Measurements from ENCODE around the gene LRP1B.

The LRP1B gene

GRCh38 chr2:141582213-141582612, 548.6 kb downstream of the LRP1B start:
- no peak for DNase-seq (ENCODE audit: low read depth)

GRCh38 chr2:141579071-141579470, 551.7 kb downstream of the LRP1B start:
- no peak for DNase-seq (ENCODE audit: low read depth)

- DNase-seq (ENCODE audit: low read depth) = no peak
Observed at GRCh38 chr2:141570474-141571131, 560.2 kb downstream of the LRP1B start.

DNA sequence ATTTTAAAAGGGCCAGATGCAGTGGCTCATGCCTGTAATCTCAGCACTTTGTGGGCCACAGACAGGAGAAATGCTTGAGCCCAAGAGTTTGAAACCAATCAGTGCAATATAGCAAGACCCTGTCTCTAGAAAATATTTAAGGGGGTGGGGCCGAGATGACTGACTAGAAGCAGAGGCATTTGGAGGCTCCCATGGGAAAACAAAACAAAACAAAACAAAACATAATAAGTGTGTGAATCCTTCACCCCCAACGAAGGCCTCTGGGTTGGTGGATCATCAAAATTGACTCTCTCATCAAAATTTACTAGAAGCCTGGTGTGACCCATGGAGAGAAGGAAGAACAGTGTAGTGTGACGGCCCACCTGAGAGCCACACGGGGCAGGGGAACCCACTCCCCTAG, 560.9 kb downstream of the LRP1B start:
- DNase-seq (ENCODE audit: low read depth) = no peak

GRCh38 chr2:141565597-141565996, 565.2 kb downstream of the LRP1B start:
- no peak for DNase-seq (ENCODE audit: low read depth)

DNA sequence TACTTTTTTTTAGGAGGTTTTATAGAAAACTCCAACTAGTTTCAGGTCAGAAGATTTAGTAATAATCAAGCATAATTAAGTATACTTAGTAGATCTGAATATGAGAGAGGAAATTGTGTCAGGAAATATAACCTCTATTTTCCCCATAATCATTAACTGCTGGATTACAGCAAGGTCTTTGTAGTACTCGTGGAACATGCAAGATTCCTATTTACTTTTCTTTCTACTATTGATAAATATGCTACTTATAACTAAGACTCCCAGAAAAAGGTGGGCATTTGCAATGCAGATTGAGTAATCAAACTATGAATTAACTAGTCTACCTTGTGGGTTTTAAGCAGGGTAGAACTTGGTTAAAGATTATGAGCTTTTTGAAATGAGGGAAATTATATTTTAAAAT, 570.1 kb downstream of the LRP1B start:
- DNase-seq (ENCODE audit: low read depth) = no peak

GRCh38 chr2:141557329-141558095, 573.3 kb downstream of the LRP1B start:
- peak; percentile 97 for DNase-seq (ENCODE audit: low read depth)

DNA sequence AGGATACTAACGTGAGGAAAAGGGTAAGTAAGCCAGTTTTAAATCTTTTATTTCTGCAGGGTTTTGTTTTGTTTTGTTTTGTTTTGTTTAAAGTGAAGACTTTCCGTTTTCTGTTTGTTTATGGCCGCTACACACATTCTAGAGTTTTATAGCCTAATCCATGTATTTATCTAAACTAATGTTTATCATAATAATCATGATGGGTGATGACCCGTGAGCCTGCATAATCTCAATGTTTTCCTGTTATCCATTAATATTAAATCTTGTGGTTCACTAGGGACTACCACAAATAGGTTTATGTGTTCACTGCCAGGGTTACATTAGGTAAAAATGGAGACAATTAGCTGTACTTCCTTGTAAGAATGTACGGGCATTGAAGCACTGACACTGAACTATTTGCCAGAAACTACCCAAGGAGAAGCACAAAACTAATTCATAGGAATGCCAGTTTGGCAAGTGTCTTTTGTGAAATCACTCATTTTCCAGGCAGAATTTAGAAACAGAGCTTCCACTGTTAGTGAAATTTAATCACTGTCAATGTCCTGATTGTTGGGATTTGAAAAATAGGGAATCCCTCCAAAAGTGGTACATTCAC, 574.8 kb downstream of the LRP1B start:
- DNase-seq (ENCODE audit: low read depth) = no peak

DNA sequence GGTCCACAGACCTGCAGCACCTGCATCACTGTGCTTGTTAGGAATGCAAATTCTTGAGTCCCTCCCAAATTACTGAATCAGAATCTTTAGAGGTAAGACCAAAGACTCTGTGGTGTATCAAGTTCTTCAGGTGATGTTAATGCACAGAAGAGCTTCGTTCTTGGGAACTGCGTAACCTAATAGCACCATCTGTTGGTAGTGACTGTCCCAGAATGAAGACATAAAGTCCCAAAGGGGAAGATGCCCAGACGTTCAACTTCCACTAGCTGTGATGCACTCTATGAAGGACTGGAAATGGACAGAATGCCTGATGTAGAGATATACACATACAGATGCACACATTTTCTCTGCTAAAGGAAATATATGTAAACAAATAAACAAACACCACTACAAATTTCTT, 576.0 kb downstream of the LRP1B start:
- peak; percentile 64 for DNase-seq (ENCODE audit: low read depth)

- no peak for DNase-seq (ENCODE audit: low read depth)
Observed at GRCh38 chr2:141534666-141535362, 596.0 kb downstream of the LRP1B start.

- DNase-seq (ENCODE audit: low read depth) = no peak
Observed at GRCh38 chr2:141529659-141530058, 601.2 kb downstream of the LRP1B start.

DNA sequence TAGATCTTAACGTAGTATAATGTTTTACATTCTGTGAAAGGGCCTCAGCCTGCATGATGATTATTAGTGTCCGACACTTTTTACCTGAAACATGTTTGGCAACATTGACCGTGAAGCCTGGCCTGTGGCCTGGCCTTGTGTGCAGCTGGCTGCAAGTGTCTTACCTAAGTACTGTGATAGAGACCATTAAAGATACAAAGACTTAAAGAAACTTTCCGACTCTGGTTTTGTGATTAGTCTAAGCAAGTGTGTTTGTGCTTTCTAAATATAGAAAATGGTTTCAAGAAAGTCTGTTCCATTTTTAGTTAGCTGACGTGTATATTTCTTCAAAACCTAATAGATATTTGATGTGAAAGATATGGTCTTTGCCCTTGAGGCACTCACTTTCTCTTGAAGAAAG, 601.8 kb downstream of the LRP1B start:
- no peak for DNase-seq (ENCODE audit: low read depth)

GRCh38 chr2:141526760-141527159, 604.1 kb downstream of the LRP1B start:
- DNase-seq (ENCODE audit: low read depth) = no peak

DNA sequence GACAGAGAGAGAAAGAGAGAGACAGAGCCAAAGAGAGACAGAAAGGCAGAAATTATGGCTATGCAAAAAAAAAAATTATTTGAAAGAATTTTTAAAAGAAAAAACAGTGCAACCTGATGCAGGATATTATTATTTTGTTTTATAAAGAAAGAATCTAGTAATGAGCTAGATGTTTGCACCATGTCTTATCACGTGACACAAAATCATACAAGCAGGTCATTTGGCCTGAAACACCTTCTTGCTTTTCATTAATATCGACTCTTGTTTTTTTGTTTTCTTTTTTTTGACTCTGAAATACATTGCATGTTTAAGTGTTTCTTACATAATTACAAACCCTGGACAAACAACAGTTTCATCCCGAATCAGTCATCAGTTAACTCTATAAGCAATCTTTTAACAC, 606.0 kb downstream of the LRP1B start:
- DNase-seq (ENCODE audit: low read depth) = no peak

GRCh38 chr2:141523199-141523598, 607.6 kb downstream of the LRP1B start:
- DNase-seq (ENCODE audit: low read depth) = no peak

- DNase-seq (ENCODE audit: low read depth) = no peak
Observed at GRCh38 chr2:141522702-141523101, 608.1 kb downstream of the LRP1B start.

DNA sequence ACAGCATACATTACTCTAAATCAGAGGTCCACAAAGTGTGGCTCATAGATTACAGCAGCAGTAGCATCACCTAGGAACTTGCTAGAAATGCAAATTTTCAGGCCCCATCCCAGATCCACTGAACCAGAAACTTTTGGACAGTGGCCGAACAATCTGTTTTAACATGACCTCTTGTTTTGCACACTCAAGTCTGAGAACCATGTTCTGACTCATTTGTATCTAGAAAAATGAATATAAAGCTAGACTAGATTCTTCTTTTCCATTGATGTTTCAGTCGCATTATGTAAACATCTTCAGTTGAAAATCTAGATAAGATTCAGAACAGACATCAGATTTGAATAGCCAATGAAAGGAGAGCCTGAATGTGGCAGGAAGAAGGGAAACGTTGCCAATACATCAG, 608.8 kb downstream of the LRP1B start:
- no peak for DNase-seq (ENCODE audit: low read depth)

DNA sequence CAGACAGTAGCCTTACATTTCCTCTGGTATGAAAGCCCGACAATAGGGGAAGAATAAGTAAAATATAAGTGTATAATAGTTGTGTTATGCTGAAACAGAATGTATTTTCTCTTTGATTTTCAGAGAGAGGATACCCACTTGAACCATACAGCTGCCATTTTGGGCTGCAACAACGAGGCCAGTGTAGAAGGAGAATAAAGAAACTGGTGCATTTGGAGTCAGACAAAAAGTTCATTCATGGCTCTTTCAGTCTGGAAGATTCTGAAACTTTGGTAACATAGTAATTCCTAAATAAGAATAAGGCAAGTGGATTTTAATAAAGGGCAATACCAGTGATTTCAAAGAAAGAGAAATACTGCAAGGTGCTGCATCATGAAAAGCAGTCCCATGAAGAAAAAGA, 610.9 kb downstream of the LRP1B start:
- DNase-seq (ENCODE audit: low read depth) = no peak

GRCh38 chr2:141517852-141518421, 612.9 kb downstream of the LRP1B start:
- no peak for DNase-seq (ENCODE audit: low read depth)

DNA sequence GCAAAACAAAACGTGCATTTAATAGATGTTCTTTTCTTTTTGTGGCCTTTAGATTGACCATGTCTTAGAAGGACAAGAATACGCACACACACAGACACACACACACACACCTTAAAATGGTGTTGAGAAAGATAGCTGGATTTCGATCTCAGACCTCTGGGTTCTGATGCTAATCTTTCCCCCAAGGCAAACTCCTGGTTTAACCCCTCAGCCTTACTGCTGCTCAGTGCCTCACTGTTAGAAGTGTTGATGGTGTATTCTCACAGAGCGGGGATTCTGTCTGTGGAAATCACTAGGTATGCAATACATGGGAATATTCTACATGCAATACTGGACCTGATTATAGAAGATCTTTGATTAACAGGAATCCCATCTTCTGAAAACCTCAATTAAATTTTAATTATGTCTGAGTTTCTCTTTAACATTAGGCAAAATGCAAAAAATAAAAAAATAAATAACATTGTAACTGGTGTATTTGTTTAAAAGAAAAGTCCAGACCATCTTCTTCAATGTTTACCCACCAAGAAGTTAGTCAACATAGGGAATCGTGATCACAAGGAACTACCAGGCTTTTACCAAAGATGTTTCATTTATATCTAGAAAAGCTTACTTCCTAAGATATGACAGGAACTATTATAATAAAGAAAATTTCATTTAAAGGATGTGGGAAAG, 613.5 kb downstream of the LRP1B start:
- no peak for DNase-seq (ENCODE audit: low read depth)

DNA sequence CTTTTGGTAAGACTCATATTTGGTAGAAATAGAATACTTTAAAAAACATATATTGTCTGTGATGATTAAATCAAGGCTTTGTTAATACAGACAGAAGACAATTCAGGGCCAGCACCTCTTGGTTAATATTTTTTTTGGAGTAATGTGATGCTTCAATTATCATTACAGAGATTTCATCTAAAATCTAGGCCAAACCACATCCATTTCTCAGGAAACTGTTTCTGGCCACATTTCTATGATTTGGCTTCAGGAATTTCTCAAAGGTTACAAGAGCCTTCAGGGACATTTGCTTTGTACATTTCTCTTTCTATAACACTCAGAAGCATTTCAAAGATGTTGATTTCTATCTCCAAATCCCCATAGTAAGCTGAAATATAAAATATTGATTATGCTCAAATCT, 614.9 kb downstream of the LRP1B start:
- DNase-seq (ENCODE audit: low read depth) = no peak

GRCh38 chr2:141513853-141514252, 617.0 kb downstream of the LRP1B start:
- DNase-seq (ENCODE audit: low read depth) = peak; percentile 17

Measured in ELR (cell line).